ENCODE results near the gene PDK4. TPM values are rescaled to one million over a fixed set of nuclear protein-coding genes. Genes with fewer than 3 reads are reported as not detected.

The PDK4 gene
- total RNA-seq, 1 donor, result 0.36 TPM

DNA sequence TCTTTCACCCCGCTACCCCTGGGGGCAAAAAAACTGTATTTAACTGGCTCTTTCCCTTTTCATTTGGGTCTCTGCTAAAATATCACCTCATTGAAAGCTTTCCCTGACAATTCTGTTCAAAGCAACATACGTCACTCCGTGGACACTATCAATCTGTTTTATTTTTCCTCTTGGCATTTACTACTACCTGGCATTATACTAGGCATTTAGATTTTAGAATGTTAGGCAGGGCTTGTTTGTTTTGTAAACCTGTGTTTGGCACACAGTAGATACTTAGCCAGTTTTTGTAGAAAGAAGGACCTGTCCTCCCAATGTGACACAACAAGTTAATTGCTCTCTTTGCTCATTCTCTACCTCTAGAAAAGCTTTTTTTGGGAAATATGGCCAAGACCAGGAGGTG lies 26.5 kb upstream of the PDK4 start:
- H3K27ac ChIP-seq (ENCODE audit: low read depth, low read length), result no peak overlapping the region
- no peaks in the 10 kb centered on the region for H3K79me2 ChIP-seq (ENCODE audit: insufficient read depth, low read length)
- H3K36me3 ChIP-seq (ENCODE audit: insufficient read depth, low read length), result no peaks in the 10 kb centered on the region
- no peaks in the 10 kb centered on the region for H4K20me1 ChIP-seq (ENCODE audit: insufficient read depth, low read length)
- no peak overlapping the region for H3K4me3 ChIP-seq (ENCODE audit: insufficient read depth, low read length)
- no peaks in the 10 kb centered on the region for H3K4me1 ChIP-seq (ENCODE audit: insufficient read depth, low read length)
- peaks cover 6% of the 10 kb centered on the region for H3K27me3 ChIP-seq (ENCODE audit: insufficient read depth, low read length)
- no peaks in the 10 kb centered on the region for H3K9me3 ChIP-seq (ENCODE audit: low read depth, low read length)
- H3K4me2 ChIP-seq (ENCODE audit: insufficient read depth, low read length), result no peak overlapping the region
- no peak overlapping the region for H2AFZ ChIP-seq (ENCODE audit: low read length)
- DNase-seq (ENCODE audit: insufficient read length, low spot score, missing footprints), result no peak
- TF ChIP-seq, protein P1, sequence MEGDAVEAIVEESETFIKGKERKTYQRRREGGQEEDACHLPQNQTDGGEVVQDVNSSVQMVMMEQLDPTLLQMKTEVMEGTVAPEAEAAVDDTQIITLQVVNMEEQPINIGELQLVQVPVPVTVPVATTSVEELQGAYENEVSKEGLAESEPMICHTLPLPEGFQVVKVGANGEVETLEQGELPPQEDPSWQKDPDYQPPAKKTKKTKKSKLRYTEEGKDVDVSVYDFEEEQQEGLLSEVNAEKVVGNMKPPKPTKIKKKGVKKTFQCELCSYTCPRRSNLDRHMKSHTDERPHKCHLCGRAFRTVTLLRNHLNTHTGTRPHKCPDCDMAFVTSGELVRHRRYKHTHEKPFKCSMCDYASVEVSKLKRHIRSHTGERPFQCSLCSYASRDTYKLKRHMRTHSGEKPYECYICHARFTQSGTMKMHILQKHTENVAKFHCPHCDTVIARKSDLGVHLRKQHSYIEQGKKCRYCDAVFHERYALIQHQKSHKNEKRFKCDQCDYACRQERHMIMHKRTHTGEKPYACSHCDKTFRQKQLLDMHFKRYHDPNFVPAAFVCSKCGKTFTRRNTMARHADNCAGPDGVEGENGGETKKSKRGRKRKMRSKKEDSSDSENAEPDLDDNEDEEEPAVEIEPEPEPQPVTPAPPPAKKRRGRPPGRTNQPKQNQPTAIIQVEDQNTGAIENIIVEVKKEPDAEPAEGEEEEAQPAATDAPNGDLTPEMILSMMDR (IDR thresholded peaks at IDR 0.05; ENCODE audit: extremely low read depth, low read depth, low read length), result no peak

DNA sequence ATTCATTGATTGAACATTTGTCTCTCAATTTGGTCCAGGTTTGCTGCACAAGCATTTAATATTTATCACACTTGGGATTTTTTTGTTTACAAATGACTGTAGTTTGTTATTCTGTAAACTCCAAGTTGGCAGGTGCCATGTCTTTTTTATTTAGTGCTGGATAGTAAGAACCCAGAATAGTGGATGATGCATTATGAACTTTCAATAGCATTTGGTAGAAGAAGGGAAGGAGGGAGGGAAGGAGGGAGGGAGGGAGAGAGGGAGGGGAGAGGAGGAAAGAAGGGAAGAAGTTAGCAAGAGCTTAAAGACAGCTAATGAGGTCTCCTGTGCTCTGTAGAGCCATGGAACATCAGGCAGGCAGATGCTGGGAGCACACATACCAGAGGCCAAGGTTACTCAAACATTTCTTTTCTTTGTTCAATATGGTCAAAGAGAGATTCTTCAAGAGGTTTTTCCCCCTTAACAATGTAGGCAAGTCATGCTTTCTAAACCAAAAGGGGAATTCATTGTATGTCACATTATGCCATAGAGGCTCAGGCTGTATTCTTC lies 25.8 kb upstream of the PDK4 start:
- H4K20me1 ChIP-seq (ENCODE audit: insufficient read depth, low read length), result no peaks in the 10 kb centered on the region
- H3K27ac ChIP-seq (ENCODE audit: low read depth, low read length), result no peak overlapping the region
- TF ChIP-seq, protein P1 (IDR thresholded peaks at IDR 0.05; ENCODE audit: extremely low read depth, low read depth, low read length), result no peak
- H3K4me3 ChIP-seq (ENCODE audit: insufficient read depth, low read length), result no peak overlapping the region
- no peaks in the 10 kb centered on the region for H3K79me2 ChIP-seq (ENCODE audit: insufficient read depth, low read length)
- no peaks in the 10 kb centered on the region for H3K4me1 ChIP-seq (ENCODE audit: insufficient read depth, low read length)
- H3K27me3 ChIP-seq (ENCODE audit: insufficient read depth, low read length), result peaks cover 6% of the 10 kb centered on the region
- no peaks in the 10 kb centered on the region for H3K9me3 ChIP-seq (ENCODE audit: low read depth, low read length)
- H3K4me2 ChIP-seq (ENCODE audit: insufficient read depth, low read length), result no peak overlapping the region
- no peaks in the 10 kb centered on the region for H3K36me3 ChIP-seq (ENCODE audit: insufficient read depth, low read length)
- no peak overlapping the region for H2AFZ ChIP-seq (ENCODE audit: low read length)
- DNase-seq (ENCODE audit: insufficient read length, low spot score, missing footprints), result no peak

DNA sequence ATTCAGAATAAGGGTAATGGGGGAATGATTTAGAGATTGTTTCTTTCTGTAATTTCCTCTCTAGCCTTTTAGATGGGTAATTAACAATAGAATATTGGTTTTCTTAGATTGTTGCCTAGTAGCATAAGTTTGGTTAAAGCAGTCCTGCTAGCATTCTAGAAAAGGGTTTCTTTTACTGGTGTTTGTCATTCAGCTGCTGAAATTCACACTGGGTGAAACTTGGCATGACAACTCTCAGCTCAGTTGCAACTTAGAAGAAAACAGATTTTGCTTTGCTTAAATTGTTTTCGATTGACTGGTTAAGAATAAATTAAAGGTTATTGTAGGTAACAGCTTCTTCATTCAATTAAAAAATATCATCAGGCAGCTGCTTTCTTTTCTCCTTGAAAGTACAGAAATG lies 25.1 kb upstream of the PDK4 start:
- H3K36me3 ChIP-seq (ENCODE audit: insufficient read depth, low read length), result no peaks in the 10 kb centered on the region
- no peak for DNase-seq (ENCODE audit: insufficient read length, low spot score, missing footprints)
- H2AFZ ChIP-seq (ENCODE audit: low read length), result no peak overlapping the region
- H3K27me3 ChIP-seq (ENCODE audit: insufficient read depth, low read length), result peaks cover 6% of the 10 kb centered on the region
- H3K27ac ChIP-seq (ENCODE audit: low read depth, low read length), result no peak overlapping the region
- H3K4me2 ChIP-seq (ENCODE audit: insufficient read depth, low read length), result no peak overlapping the region
- no peaks in the 10 kb centered on the region for H3K4me1 ChIP-seq (ENCODE audit: insufficient read depth, low read length)
- no peaks in the 10 kb centered on the region for H3K79me2 ChIP-seq (ENCODE audit: insufficient read depth, low read length)
- TF ChIP-seq, protein P1 (IDR thresholded peaks at IDR 0.05; ENCODE audit: extremely low read depth, low read depth, low read length), result no peak
- H3K9me3 ChIP-seq (ENCODE audit: low read depth, low read length), result no peaks in the 10 kb centered on the region
- no peaks in the 10 kb centered on the region for H4K20me1 ChIP-seq (ENCODE audit: insufficient read depth, low read length)
- H3K4me3 ChIP-seq (ENCODE audit: insufficient read depth, low read length), result no peak overlapping the region

DNA sequence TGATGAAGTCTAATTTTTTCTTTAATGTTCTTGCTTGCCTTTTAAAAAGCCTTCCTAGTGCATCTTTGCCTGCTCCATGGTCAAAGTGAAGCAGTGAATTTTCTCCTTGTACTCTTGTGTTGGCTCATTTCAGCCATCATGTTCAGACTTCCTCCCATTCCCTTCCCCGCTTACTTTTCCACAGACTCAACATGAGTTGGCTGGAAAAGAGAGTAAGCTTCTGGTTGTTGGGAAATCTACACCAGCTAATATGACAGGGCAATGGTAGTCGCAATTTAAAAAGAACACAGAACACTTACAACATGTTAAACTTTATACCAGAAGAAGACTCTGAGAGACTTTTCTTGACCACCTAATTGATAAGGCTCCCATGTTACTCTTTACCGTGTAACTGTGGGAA lies 24.3 kb upstream of the PDK4 start:
- TF ChIP-seq, protein P1 (IDR thresholded peaks at IDR 0.05; ENCODE audit: extremely low read depth, low read depth, low read length), result no peak
- Histone ChIP-seq H3K27ac (ENCODE audit: low read depth, low read length) (no peak overlapping the region), H3K4me2 (ENCODE audit: insufficient read depth, low read length) (no peak overlapping the region)

More for the DNA sequence above, 24.3 kb upstream of the PDK4 start:
- H3K4me3 ChIP-seq (ENCODE audit: insufficient read depth, low read length), result no peak overlapping the region
- no peaks in the 10 kb centered on the region for H3K79me2 ChIP-seq (ENCODE audit: insufficient read depth, low read length)
- H4K20me1 ChIP-seq (ENCODE audit: insufficient read depth, low read length), result no peaks in the 10 kb centered on the region
- H3K9me3 ChIP-seq (ENCODE audit: low read depth, low read length), result no peaks in the 10 kb centered on the region
- H3K27me3 ChIP-seq (ENCODE audit: insufficient read depth, low read length), result peaks cover 6% of the 10 kb centered on the region
- no peaks in the 10 kb centered on the region for H3K36me3 ChIP-seq (ENCODE audit: insufficient read depth, low read length)
- no peak overlapping the region for H2AFZ ChIP-seq (ENCODE audit: low read length)
- H3K4me1 ChIP-seq (ENCODE audit: insufficient read depth, low read length), result no peaks in the 10 kb centered on the region
- DNase-seq (ENCODE audit: insufficient read length, low spot score, missing footprints), result no peak
